ENCODE measurements around the gene BCDIN3D.

Gene BCDIN3D

GRCh38 chr12:49823951-49824350, 19.0 kb downstream of the BCDIN3D start:
- Histone ChIP-seq H3K4me1 (ENCODE audit: control insufficient read depth in 5 of 5, insufficient read depth in 5 of 5, low read length in 5 of 5) (peaks cover 11 to 77% (median 68%) of the 10 kb centered on the region in 5 donors), H3K9me3 (ENCODE audit: control insufficient read depth in 5 of 5, low read length in 5 of 5) (no peaks in the 10 kb centered on the region), H3K9ac (ENCODE audit: low read length in 5 of 5) (peak overlapping the region in 2 of 5 donors; percentile 28 to 68), H3K27me3 (ENCODE audit: control insufficient read depth in 5 of 5, insufficient read depth in 4 of 5, low read length in 5 of 5) (no peaks in the 10 kb centered on the region), H3K36me3 (ENCODE audit: control insufficient read depth in 5 of 5, insufficient read depth in 5 of 5, low read length in 5 of 5) (peaks cover 0 to 16% (median 0%) of the 10 kb centered on the region in 5 donors), H3K4me3 (ENCODE audit: low read depth in 1 of 5, low read length in 5 of 5) (no peak overlapping the region), H3K27ac (ENCODE audit: low read depth, low read length) (peak overlapping the region; percentile 91)

GRCh38 chr12:49823350-49823749, 19.6 kb downstream of the BCDIN3D start:
- Histone ChIP-seq H3K36me3 (ENCODE audit: control insufficient read depth in 5 of 5, insufficient read depth in 5 of 5, low read length in 5 of 5) (peaks cover 0 to 16% (median 0%) of the 10 kb centered on the region in 5 donors), H3K4me1 (ENCODE audit: control insufficient read depth in 5 of 5, insufficient read depth in 5 of 5, low read length in 5 of 5) (peaks cover 9 to 72% (median 64%) of the 10 kb centered on the region in 5 donors), H3K9ac (ENCODE audit: low read length in 5 of 5) (peak overlapping the region in 1 of 5 donors; percentile 28), H3K27ac (ENCODE audit: low read depth, low read length) (no peak overlapping the region), H3K9me3 (ENCODE audit: control insufficient read depth in 5 of 5, low read length in 5 of 5) (no peaks in the 10 kb centered on the region), H3K27me3 (ENCODE audit: control insufficient read depth in 5 of 5, insufficient read depth in 4 of 5, low read length in 5 of 5) (no peaks in the 10 kb centered on the region), H3K4me3 (ENCODE audit: low read depth in 1 of 5, low read length in 5 of 5) (no peak overlapping the region)

GRCh38 chr12:49821373-49822287, 21.3 kb downstream of the BCDIN3D start:
- Histone ChIP-seq H3K9me3 (ENCODE audit: control insufficient read depth in 5 of 5, low read length in 5 of 5) (no peaks in the 10 kb centered on the region), H3K27ac (ENCODE audit: low read depth, low read length) (no peak overlapping the region), H3K4me1 (ENCODE audit: control insufficient read depth in 5 of 5, insufficient read depth in 5 of 5, low read length in 5 of 5) (peaks cover 2 to 61% (median 57%) of the 10 kb centered on the region in 5 donors), H3K4me3 (ENCODE audit: low read depth in 1 of 5, low read length in 5 of 5) (no peak overlapping the region), H3K36me3 (ENCODE audit: control insufficient read depth in 5 of 5, insufficient read depth in 5 of 5, low read length in 5 of 5) (peaks cover 0 to 16% (median 0%) of the 10 kb centered on the region in 5 donors), H3K9ac (ENCODE audit: low read length in 5 of 5) (peak overlapping the region in 2 of 5 donors; percentile 32 to 47), H3K27me3 (ENCODE audit: control insufficient read depth in 5 of 5, insufficient read depth in 4 of 5, low read length in 5 of 5) (no peaks in the 10 kb centered on the region)

- Histone ChIP-seq H3K27ac (ENCODE audit: low read depth, low read length) (no peak overlapping the region), H3K4me3 (ENCODE audit: low read depth in 1 of 5, low read length in 5 of 5) (no peak overlapping the region)
These were observed 23.1 kb downstream of the BCDIN3D start for GRCh38 chr12:49819786-49820185.

GRCh38 chr12:49818241-49818895, 24.5 kb downstream of the BCDIN3D start:
- H3K4me1 ChIP-seq (ENCODE audit: control insufficient read depth in 5 of 5, insufficient read depth in 5 of 5, low read length in 5 of 5), result peaks cover 0 to 32% (median 28%) of the 10 kb centered on the region in 5 donors
- H3K9ac ChIP-seq (ENCODE audit: low read length in 5 of 5), result no peak overlapping the region

More at GRCh38 chr12:49819786-49820185, 23.1 kb downstream of the BCDIN3D start:
- peaks cover 0 to 46% (median 42%) of the 10 kb centered on the region in 5 donors for H3K4me1 ChIP-seq (ENCODE audit: control insufficient read depth in 5 of 5, insufficient read depth in 5 of 5, low read length in 5 of 5)
- no peak overlapping the region for H3K9ac ChIP-seq (ENCODE audit: low read length in 5 of 5)
- H3K36me3 ChIP-seq (ENCODE audit: control insufficient read depth in 5 of 5, insufficient read depth in 5 of 5, low read length in 5 of 5), result peaks cover 0 to 24% (median 4%) of the 10 kb centered on the region in 5 donors
- H3K27me3 ChIP-seq (ENCODE audit: control insufficient read depth in 5 of 5, insufficient read depth in 4 of 5, low read length in 5 of 5), result no peaks in the 10 kb centered on the region
- no peaks in the 10 kb centered on the region for H3K9me3 ChIP-seq (ENCODE audit: control insufficient read depth in 5 of 5, low read length in 5 of 5)

GRCh38 chr12:49813131-49813530, 29.8 kb downstream of the BCDIN3D start:
- no peaks in the 10 kb centered on the region for H3K27me3 ChIP-seq (ENCODE audit: control insufficient read depth in 5 of 5, insufficient read depth in 4 of 5, low read length in 5 of 5)
- H3K4me1 ChIP-seq (ENCODE audit: control insufficient read depth in 5 of 5, insufficient read depth in 5 of 5, low read length in 5 of 5), result peaks cover 1 to 37% (median 27%) of the 10 kb centered on the region in 5 donors
- no peak overlapping the region for H3K9ac ChIP-seq (ENCODE audit: low read length in 5 of 5)
- H3K9me3 ChIP-seq (ENCODE audit: control insufficient read depth in 5 of 5, low read length in 5 of 5), result no peaks in the 10 kb centered on the region
- no peak overlapping the region for H3K27ac ChIP-seq (ENCODE audit: low read depth, low read length)
- peaks cover 0 to 13% (median 5%) of the 10 kb centered on the region in 5 donors for H3K36me3 ChIP-seq (ENCODE audit: control insufficient read depth in 5 of 5, insufficient read depth in 5 of 5, low read length in 5 of 5)
- H3K4me3 ChIP-seq (ENCODE audit: low read depth in 1 of 5, low read length in 5 of 5), result no peak overlapping the region

More at GRCh38 chr12:49818241-49818895, 24.5 kb downstream of the BCDIN3D start:
- no peak overlapping the region for H3K4me3 ChIP-seq (ENCODE audit: low read depth in 1 of 5, low read length in 5 of 5)
- no peak overlapping the region for H3K27ac ChIP-seq (ENCODE audit: low read depth, low read length)
- peaks cover 0 to 21% (median 4%) of the 10 kb centered on the region in 5 donors for H3K36me3 ChIP-seq (ENCODE audit: control insufficient read depth in 5 of 5, insufficient read depth in 5 of 5, low read length in 5 of 5)
- no peaks in the 10 kb centered on the region for H3K27me3 ChIP-seq (ENCODE audit: control insufficient read depth in 5 of 5, insufficient read depth in 4 of 5, low read length in 5 of 5)
- no peaks in the 10 kb centered on the region for H3K9me3 ChIP-seq (ENCODE audit: control insufficient read depth in 5 of 5, low read length in 5 of 5)

GRCh38 chr12:49811961-49812401, 30.9 kb downstream of the BCDIN3D start:
- Histone ChIP-seq H3K4me3 (ENCODE audit: low read depth in 1 of 5, low read length in 5 of 5) (no peak overlapping the region), H3K36me3 (ENCODE audit: control insufficient read depth in 5 of 5, insufficient read depth in 5 of 5, low read length in 5 of 5) (peaks cover 0 to 13% (median 9%) of the 10 kb centered on the region in 5 donors), H3K27me3 (ENCODE audit: control insufficient read depth in 5 of 5, insufficient read depth in 4 of 5, low read length in 5 of 5) (no peaks in the 10 kb centered on the region), H3K4me1 (ENCODE audit: control insufficient read depth in 5 of 5, insufficient read depth in 5 of 5, low read length in 5 of 5) (peaks cover 2 to 44% (median 36%) of the 10 kb centered on the region in 5 donors), H3K27ac (ENCODE audit: low read depth, low read length) (no peak overlapping the region), H3K9me3 (ENCODE audit: control insufficient read depth in 5 of 5, low read length in 5 of 5) (no peaks in the 10 kb centered on the region), H3K9ac (ENCODE audit: low read length in 5 of 5) (no peak overlapping the region)

GRCh38 chr12:49811136-49811535, 31.8 kb downstream of the BCDIN3D start:
- no peak overlapping the region for H3K27ac ChIP-seq (ENCODE audit: low read depth, low read length)
- H3K9me3 ChIP-seq (ENCODE audit: control insufficient read depth in 5 of 5, low read length in 5 of 5), result no peaks in the 10 kb centered on the region
- H3K9ac ChIP-seq (ENCODE audit: low read length in 5 of 5), result no peak overlapping the region
- H3K4me3 ChIP-seq (ENCODE audit: low read depth in 1 of 5, low read length in 5 of 5), result no peak overlapping the region
- no peaks in the 10 kb centered on the region for H3K27me3 ChIP-seq (ENCODE audit: control insufficient read depth in 5 of 5, insufficient read depth in 4 of 5, low read length in 5 of 5)
- H3K36me3 ChIP-seq (ENCODE audit: control insufficient read depth in 5 of 5, insufficient read depth in 5 of 5, low read length in 5 of 5), result peaks cover 0 to 13% (median 9%) of the 10 kb centered on the region in 5 donors
- H3K4me1 ChIP-seq (ENCODE audit: control insufficient read depth in 5 of 5, insufficient read depth in 5 of 5, low read length in 5 of 5), result peaks cover 5 to 52% (median 44%) of the 10 kb centered on the region in 5 donors

- Histone ChIP-seq H3K27me3 (ENCODE audit: control insufficient read depth in 5 of 5, insufficient read depth in 4 of 5, low read length in 5 of 5) (no peaks in the 10 kb centered on the region), H3K4me3 (ENCODE audit: low read depth in 1 of 5, low read length in 5 of 5) (peak overlapping the region in 2 of 5 donors; percentile 22 to 31), H3K9me3 (ENCODE audit: control insufficient read depth in 5 of 5, low read length in 5 of 5) (no peaks in the 10 kb centered on the region), H3K27ac (ENCODE audit: low read depth, low read length) (peak overlapping the region; percentile 76), H3K9ac (ENCODE audit: low read length in 5 of 5) (peak overlapping the region in 4 of 5 donors; percentile 28 to 72 (median 55)), H3K4me1 (ENCODE audit: control insufficient read depth in 5 of 5, insufficient read depth in 5 of 5, low read length in 5 of 5) (peaks cover 5 to 52% (median 46%) of the 10 kb centered on the region in 5 donors), H3K36me3 (ENCODE audit: control insufficient read depth in 5 of 5, insufficient read depth in 5 of 5, low read length in 5 of 5) (peaks cover 0 to 20% (median 14%) of the 10 kb centered on the region in 5 donors)
These were observed 33.0 kb downstream of the BCDIN3D start for GRCh38 chr12:49809906-49810389.

Measured in subcutaneous abdominal adipose tissue (tissue), 5 donors.